Activated CD4-positive, alpha-beta T cell treated with anti-CD3 and anti-CD28 coated beads, Interleukin-2, amount 50 U/mL, for 16 hours (primary cell): ENCODE measurements around the gene ATP1A4.
"Not testable (repeated sequence)": the region's sequence is repeated elsewhere in the genome, so short reads cannot be mapped to it uniquely, and the experiment has no call there.

Experiments
- DNase-seq: peaks from one replicate; pipeline ENCODE4 v3.0.0-alpha.2; 2020

Gene ATP1A4

GRCh38 chr1:160124705-160125478 lies 26.5 kb upstream of the ATP1A4 start:
- DNase-seq = no peak

GRCh38 chr1:160125746-160126145 lies 25.7 kb upstream of the ATP1A4 start:
- no peak for DNase-seq

- not testable (repeated sequence) for DNase-seq
Measured at GRCh38 chr1:160126342-160126741, 25.1 kb upstream of the ATP1A4 start.

GRCh38 chr1:160127381-160127780 lies 24.0 kb upstream of the ATP1A4 start:
- DNase-seq = no peak

GRCh38 chr1:160127865-160128523 lies 23.4 kb upstream of the ATP1A4 start:
- DNase-seq = no peak

GRCh38 chr1:160128636-160129035 lies 22.8 kb upstream of the ATP1A4 start:
- DNase-seq = no peak

- no peak for DNase-seq
Measured at GRCh38 chr1:160129046-160129445, 22.4 kb upstream of the ATP1A4 start.

- DNase-seq = no peak
Measured at GRCh38 chr1:160129558-160129957, 21.8 kb upstream of the ATP1A4 start.

GRCh38 chr1:160129966-160130365 lies 21.4 kb upstream of the ATP1A4 start:
- no peak for DNase-seq

- DNase-seq = no peak
Measured at GRCh38 chr1:160130486-160130885, 20.9 kb upstream of the ATP1A4 start.

GRCh38 chr1:160130939-160131338 lies 20.5 kb upstream of the ATP1A4 start:
- DNase-seq = no peak

- no peak for DNase-seq
Measured at GRCh38 chr1:160131803-160132565, 19.4 kb upstream of the ATP1A4 start.

GRCh38 chr1:160133990-160134770 lies 17.2 kb upstream of the ATP1A4 start:
- no peak for DNase-seq

- DNase-seq = no peak
Measured at GRCh38 chr1:160134791-160135572, 16.4 kb upstream of the ATP1A4 start.

GRCh38 chr1:160136121-160136925 lies 15.1 kb upstream of the ATP1A4 start:
- no peak for DNase-seq

GRCh38 chr1:160136926-160137200 lies 14.5 kb upstream of the ATP1A4 start:
- DNase-seq = no peak

GRCh38 chr1:160137216-160137862 lies 14.1 kb upstream of the ATP1A4 start:
- DNase-seq = no peak

GRCh38 chr1:160139840-160140239 lies 11.6 kb upstream of the ATP1A4 start:
- no peak for DNase-seq

- no peak for DNase-seq
Measured at GRCh38 chr1:160143695-160144094, 7.7 kb upstream of the ATP1A4 start.

GRCh38 chr1:160144921-160145320 lies 6.5 kb upstream of the ATP1A4 start:
- DNase-seq = no peak

- DNase-seq = no peak
Measured at GRCh38 chr1:160146107-160146506, 5.3 kb upstream of the ATP1A4 start.
